GM21786 (cell line): ENCODE measurements around the gene ANKRD40.
"Not testable (repeated sequence)": the region's sequence is repeated elsewhere in the genome, so short reads cannot be mapped to it uniquely, and the experiment has no call there.

Source experiments
- ATAC-seq: cut with Tn5 transposase; IDR thresholded peaks from one replicate; pipeline ENCODE4 v1.9.1; 2021; ENCODE audit not compliant: unreplicated experiment

ANKRD40 gene

GRCh38 chr17:50712641-50713040 lies 4.9 kb upstream of the ANKRD40 start:
- ATAC-seq, result no peak

- ATAC-seq, result no peak
Measured at GRCh38 chr17:50710650-50711049, 2.9 kb upstream of the ANKRD40 start.

DNA sequence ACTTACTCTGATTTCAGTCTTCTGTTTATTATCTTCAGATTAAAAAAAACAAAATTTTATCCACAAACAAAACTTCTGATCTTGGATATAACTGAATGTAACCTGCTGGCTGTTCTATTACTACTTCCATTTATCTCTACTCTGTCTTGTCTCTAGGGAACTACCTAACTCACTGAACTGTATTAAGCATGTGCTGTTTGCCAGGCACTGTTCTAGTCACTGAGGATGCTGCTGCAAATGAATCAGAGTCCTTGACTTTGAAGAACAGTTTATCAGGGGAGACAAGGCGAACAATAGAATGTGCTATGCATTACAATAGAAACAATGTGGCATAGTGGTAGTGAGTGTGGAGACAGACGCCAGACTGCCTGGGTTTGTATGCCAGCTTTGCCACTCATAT lies 2.3 kb upstream of the ANKRD40 start:
- ATAC-seq, result no peak

DNA sequence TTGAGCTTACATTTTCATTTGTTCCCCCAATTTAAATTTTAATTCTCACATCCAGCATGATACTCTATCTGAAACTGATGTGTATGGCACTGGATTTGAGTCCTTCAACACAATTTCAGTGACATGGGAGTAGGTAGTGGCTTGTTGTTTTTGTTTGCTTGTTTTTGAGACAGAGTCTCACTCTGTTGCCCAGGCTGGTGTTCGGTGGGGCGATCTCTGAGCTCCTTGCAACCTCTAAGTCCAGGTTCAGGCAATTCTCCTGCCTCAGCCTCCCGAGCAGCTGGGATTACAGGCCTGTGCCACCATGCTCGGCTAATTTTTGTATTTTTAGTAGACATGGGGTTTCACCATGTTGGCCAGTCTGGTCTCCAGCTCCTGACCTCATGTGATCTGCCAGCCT lies 1.3 kb upstream of the ANKRD40 start:
- ATAC-seq, result not testable (repeated sequence)

- ATAC-seq, result no peak
Measured at GRCh38 chr17:50708050-50709000, 611 bp upstream of the ANKRD40 start.

DNA sequence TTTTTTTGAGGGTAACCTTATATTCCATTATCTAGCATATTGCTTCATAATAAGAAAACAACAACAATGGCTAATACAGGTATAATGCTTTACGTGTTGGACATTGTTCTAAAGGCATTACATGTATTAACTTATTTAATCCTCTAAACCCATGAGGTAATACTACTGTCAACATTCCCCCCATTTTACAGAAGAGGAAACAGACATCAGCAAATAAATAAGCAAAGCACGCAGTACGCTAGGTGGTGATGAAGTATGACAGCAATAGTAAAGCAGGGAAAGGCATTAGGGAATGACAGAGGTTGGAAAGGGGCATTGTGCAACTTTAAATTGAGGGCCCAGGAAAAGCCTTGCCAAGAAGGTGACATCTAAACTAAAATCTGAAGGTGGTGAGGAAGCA lies 4.6 kb downstream of the ANKRD40 start:
- no peak for ATAC-seq

DNA sequence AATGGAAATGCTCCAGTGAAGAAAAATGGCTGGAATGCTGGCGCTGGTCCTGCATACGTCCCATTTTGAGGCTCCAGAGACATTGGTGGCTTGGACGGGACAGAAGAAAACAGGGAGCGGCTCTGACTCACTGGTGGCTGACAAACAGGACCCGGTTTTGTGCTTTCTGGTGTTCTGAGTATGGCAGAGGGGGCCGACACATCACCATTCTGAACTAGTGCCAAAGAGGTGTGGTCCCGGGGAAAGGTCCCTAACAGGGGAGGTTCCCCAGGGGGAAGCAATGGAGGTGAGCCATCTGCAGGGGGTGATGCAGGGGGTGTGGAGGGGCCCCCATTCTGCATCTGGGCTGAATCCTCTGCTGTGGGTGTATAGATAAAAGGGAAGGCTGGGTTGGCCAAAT lies 8.3 kb downstream of the ANKRD40 start:
- ATAC-seq, result no peak

GRCh38 chr17:50697663-50698272 lies 9.9 kb downstream of the ANKRD40 start:
- ATAC-seq, result no peak

DNA sequence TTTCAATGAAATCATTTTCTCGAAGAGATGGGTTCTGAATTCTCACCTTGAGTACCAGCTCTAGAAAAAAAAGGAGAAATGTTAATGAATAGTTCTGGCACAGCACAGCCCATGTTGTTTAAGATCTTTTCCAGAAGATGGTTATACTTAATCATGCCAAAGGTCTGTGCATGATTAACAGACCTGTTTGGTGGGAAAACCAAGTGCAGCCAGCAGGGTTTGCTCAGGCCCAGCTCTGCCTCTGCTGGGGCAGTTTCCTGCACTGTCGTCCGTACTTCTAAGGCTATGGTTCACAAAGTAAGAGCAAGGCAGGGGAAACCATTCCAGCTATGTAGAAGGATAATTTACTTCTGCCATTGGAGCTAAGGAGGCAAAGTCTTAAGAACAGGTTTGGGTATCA lies 10.7 kb downstream of the ANKRD40 start:
- ATAC-seq, result no peak

GRCh38 chr17:50696365-50696879 lies 11.3 kb downstream of the ANKRD40 start:
- ATAC-seq, result no peak

GRCh38 chr17:50693036-50693682 lies 14.6 kb downstream of the ANKRD40 start:
- no peak for ATAC-seq

DNA sequence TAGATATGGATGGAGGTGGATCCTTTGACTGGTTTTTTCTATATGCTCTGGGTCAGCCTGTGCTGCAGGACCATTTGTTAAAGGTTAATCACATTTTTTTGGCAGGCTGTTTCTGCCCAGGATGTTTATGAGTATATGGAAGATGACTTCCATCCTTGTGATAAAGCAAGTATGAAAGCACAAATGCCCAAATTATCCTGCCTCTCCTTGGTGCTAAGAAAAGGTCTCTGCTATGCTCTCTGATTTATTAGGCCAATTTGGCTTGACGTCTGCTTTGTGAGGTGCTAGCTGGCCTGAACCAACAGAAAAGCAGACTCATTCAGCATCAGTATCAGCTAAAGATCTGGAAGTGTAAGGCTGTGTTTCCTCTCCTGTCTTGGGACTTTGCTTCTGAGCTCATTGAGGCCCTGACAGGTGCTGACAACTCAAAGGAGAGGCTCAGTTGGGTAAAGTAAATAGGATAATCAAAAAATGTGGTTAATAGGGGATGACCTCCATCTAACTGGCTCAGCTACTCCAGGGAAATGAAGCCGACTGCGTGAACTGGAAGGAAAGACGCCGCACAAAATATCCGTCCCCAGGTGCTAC lies 15.2 kb downstream of the ANKRD40 start:
- no peak for ATAC-seq

DNA sequence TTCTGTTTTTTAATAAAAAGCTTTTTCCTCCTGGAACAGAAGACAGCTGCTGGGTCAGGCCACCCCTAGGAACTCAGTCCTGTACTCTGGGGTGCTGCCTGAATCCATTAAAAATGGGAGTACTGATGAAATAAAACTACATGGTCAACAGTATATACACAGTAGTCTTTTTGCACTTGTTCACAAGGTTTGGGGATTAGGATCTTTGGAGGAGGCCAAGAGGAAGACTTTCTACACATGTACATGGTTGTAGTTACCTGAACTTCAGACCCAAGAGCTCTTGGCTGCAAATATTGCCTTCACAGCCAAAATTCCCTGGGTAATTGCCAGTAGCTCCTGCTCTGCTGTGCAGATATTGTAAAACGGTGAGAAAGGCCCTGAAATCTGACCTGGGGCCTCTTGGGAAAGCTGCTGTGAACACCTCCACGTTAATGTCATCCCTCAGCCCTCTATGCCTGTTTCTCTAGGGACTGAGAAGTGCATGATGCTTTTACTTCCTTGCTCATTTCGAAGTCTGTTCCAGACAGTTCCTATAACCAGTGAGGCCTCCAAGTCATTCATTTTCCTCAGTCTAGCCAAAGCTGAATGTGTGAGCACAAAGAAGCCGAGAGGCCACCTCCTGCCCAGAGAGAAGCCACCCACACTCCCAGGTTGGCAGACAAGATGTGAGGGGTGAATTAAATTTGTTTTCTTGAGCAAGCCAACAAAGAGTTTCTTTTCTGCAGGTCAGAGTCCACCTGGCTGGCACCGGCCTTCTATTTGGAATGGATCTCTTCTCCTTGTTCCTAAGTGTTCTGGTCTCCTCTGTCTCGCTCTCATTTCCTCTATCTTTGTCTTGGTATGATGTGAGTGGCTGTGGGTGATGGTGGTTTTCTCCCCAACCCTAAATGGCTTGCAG lies 15.9 kb downstream of the ANKRD40 start:
- no peak for ATAC-seq

- ATAC-seq, result no peak
Measured at GRCh38 chr17:50690887-50691549, 16.7 kb downstream of the ANKRD40 start.

GRCh38 chr17:50689956-50690886 lies 17.5 kb downstream of the ANKRD40 start:
- ATAC-seq, result no peak

DNA sequence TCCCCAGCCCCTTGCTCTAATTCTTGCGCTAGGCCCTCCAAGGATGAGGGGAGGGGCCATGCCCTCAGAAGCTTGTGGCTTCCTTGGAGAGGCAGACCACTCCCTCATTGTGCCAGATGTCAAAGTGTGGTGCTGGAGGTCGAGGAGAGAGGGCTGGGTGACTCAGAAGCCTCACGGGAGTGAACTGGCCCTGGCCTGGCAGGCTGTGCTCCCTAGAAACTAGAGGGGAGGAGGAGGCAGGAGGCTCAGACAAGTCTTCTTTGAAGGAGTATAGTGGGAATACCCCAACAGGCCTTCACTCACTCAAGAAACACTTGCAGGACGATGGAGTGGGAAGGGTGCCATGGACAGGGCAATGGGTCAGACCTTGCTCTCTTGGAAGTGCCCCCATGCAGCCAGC lies 18.5 kb downstream of the ANKRD40 start:
- ATAC-seq, result no peak

GRCh38 chr17:50688245-50688644 lies 19.5 kb downstream of the ANKRD40 start:
- ATAC-seq, result no peak

GRCh38 chr17:50687200-50688066 lies 20.3 kb downstream of the ANKRD40 start:
- no peak for ATAC-seq
